NT2/D1 (cell line): ENCODE data around the gene NOS1.
"Not testable (repeated sequence)": the region's sequence is repeated elsewhere in the genome, so short reads cannot be mapped to it uniquely, and the experiment has no call there.

Experiments
- SUZ12 ChIP-seq: IDR thresholded peaks from 2 replicates; pipeline ENCODE4 v1.6.1; 2011; ENCODE audit not compliant: insufficient read length, insufficient read depth; ENCODE audit errors: extremely low read depth
- YY1 ChIP-seq: IDR thresholded peaks from 2 replicates; pipeline ENCODE4 v1.6.1; 2011; ENCODE audit not compliant: insufficient read length, insufficient read depth
- ZNF274 ChIP-seq: IDR thresholded peaks from 2 replicates; pipeline ENCODE4 v1.6.1; 2011; ENCODE audit warnings: mild to moderate bottlenecking, low read depth, low read length

DNA sequence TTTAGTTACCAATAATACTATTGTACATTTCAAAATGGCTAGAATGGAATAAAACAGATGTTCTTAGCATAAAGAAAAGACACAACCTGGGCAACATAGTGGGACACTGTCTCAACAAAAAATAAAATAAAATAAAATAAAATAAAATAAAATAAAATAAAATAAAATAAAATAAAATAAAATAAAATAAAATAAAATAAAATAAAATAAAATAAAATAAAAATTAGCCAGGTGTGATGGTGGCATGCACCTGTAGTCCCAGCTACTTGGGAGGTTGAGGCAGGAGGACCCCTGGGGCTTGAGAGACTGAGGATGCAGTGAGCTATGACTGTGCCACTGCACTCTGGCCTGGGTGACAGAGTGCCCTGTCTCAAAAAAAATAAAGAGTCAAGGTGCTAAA, 37.1 kb upstream of the NOS1 start:
- TF ChIP-seq YY1, ZNF274, SUZ12: not testable (repeated sequence)
